Peyer's patch (tissue), 4 donors: ENCODE measurements around the gene SLC25A21.

Experiments used
- POLR2A ChIP-seq, 2 donors: fragments of 450-650 bp; IDR thresholded peaks; one replicate each; pipeline ENCODE4 v1.5.1; 2017; ENCODE audit warnings: antibody characterized with exemption in 2 of 2, mild to moderate bottlenecking in 2 of 2, moderate library complexity in 2 of 2
- TF ChIP-seq, protein P1 (sequence below), 6 experiments: fragments of 450-650 bp in 4 of 6; fragments of 200-600 bp in 2 of 6; sonication (generic) in 1 of 6; IDR thresholded peaks; one replicate each; pipeline ENCODE4 v1.5.1; 2017 to 2019; ENCODE audit warnings: antibody characterized with exemption in 6 of 6, mild to moderate bottlenecking in 3 of 6, moderate library complexity in 1 of 6

- TF ChIP-seq, protein P1, sequence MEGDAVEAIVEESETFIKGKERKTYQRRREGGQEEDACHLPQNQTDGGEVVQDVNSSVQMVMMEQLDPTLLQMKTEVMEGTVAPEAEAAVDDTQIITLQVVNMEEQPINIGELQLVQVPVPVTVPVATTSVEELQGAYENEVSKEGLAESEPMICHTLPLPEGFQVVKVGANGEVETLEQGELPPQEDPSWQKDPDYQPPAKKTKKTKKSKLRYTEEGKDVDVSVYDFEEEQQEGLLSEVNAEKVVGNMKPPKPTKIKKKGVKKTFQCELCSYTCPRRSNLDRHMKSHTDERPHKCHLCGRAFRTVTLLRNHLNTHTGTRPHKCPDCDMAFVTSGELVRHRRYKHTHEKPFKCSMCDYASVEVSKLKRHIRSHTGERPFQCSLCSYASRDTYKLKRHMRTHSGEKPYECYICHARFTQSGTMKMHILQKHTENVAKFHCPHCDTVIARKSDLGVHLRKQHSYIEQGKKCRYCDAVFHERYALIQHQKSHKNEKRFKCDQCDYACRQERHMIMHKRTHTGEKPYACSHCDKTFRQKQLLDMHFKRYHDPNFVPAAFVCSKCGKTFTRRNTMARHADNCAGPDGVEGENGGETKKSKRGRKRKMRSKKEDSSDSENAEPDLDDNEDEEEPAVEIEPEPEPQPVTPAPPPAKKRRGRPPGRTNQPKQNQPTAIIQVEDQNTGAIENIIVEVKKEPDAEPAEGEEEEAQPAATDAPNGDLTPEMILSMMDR (IDR thresholded peaks at IDR 0.05), result no peak
- no peak for TF ChIP-seq POLR2A (IDR thresholded peaks at IDR 0.05)
Measured at GRCh38 chr14:36988989-36989388, 183.4 kb downstream of the SLC25A21 start.
